Mucosa of descending colon (tissue), 3 donors: Measurements from ENCODE around the gene CHAT. TPM values are rescaled to one million over a fixed set of nuclear protein-coding genes. Genes with fewer than 3 reads are reported as not detected.
A peak's percentile ranks its signal among the peaks of the same experiment; 100 is the strongest.

ENCODE experiments used
- ATAC-seq: fragments of 200-7000 bp; cut with Tn5 transposase; one replicate; pipeline ENCODE4 v1.9.1; 2020; ENCODE audit warnings: mild to moderate bottlenecking, moderate library complexity
- DNase-seq, 3 donors: peaks; one replicate each; pipeline ENCODE4 v3.0.0-alpha.2; 2020
- H3K36me3 ChIP-seq: fragments of 200-600 bp; one replicate; pipeline ENCODE4 v1.8.0; 2021; ENCODE audit warnings: low read depth, mild to moderate bottlenecking
- H3K4me1 ChIP-seq: fragments of 200-600 bp; one replicate; pipeline ENCODE4 v1.8.0; 2021; ENCODE audit warnings: low read depth, mild to moderate bottlenecking
- H3K4me3 ChIP-seq: fragments of 200-600 bp; one replicate; pipeline ENCODE4 v1.8.0; 2021; ENCODE audit warnings: mild to moderate bottlenecking
- H3K9me3 ChIP-seq: fragments of 200-600 bp; one replicate; pipeline ENCODE4 v1.8.0; 2021; ENCODE audit warnings: mild to moderate bottlenecking
- intact Hi-C, 2 donors: fragments of 100-400 bp; cut with DNase I in 1 of 2; cut with micrococcal nuclease in 1 of 2; formaldehyde crosslinking; loops; one replicate each; pipeline versions ENCODE4 v1.11.0 to v1.11.1; 2022; cut with DNase I, micrococcal nuclease
- total RNA-seq, 3 donors: library from RNA; stranded (reverse); fragmentation: NEBNext Ultra II Directional in 2 of 3; extraction: Animal tissue kit (Norgen Biotek cat#: 25700) in 2 of 3; gene quantifications; one replicate each; pipeline versions ENCODE4 v1.2.1 to v1.2.4, GENCODE V29; 2021 to 2023
- TF ChIP-seq, protein P1 (sequence below): fragments of 200-600 bp; IDR thresholded peaks from one replicate; pipeline ENCODE4 v1.8.0; 2022; ENCODE audit warnings: antibody characterized with exemption, mild to moderate bottlenecking
- donor health status: DM: no; HTN: no; CAD: no; lungs with moderate emphysema.
- donor health status: DM: no; HTN: no; CAD: no.
- donor health status: DM: no; HTN: yes; CAD: no.

CHAT gene
- total RNA-seq, 3 donors from 2014 or later = 0.61 to 1.6 (median 0.84) TPM

DNA sequence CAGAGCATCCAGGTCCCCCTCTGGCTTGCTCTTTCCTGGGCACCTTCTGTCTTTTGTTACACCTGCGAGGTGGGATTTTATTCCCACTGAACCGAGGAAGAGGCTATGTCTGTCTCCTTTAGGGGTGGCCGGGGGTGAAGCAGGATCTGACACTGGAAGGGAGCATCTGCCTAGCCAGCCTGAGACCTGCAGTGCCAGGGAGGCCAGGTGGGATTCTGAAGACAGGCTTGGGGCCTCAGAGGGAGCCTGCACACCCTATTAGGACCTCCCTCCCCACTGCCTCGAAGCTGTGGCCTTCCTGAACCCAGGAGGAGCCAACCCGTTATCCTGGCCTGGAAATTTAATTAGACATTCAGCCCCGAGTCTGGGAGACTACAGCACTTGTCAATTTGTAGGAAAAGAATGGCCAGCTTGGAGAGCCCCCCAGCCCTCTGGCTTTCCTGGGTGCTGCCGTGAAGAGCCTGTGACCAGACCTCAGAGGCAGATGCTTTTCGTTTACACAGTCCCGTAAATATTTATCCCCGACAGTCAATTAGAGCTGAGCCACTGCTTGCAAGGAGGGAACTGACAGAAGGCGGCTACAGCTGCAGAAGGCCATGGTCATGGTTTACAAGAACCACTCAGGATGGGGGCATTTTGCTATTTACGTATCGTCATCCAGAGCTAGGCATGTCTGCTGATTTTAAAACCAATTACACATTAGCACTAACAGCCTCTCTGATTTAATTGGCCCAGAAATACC is 19.7 kb downstream of the CHAT start:
- no peaks in the 10 kb centered on the region for H3K4me1 ChIP-seq
- no peak overlapping the region for H3K4me3 ChIP-seq
- intact Hi-C loops = no loop called here
- no peaks in the 10 kb centered on the region for H3K9me3 ChIP-seq
- ATAC-seq = peak; percentile 20
- H3K36me3 ChIP-seq = no peaks in the 10 kb centered on the region
- DNase-seq = no peak
- TF ChIP-seq, protein P1, sequence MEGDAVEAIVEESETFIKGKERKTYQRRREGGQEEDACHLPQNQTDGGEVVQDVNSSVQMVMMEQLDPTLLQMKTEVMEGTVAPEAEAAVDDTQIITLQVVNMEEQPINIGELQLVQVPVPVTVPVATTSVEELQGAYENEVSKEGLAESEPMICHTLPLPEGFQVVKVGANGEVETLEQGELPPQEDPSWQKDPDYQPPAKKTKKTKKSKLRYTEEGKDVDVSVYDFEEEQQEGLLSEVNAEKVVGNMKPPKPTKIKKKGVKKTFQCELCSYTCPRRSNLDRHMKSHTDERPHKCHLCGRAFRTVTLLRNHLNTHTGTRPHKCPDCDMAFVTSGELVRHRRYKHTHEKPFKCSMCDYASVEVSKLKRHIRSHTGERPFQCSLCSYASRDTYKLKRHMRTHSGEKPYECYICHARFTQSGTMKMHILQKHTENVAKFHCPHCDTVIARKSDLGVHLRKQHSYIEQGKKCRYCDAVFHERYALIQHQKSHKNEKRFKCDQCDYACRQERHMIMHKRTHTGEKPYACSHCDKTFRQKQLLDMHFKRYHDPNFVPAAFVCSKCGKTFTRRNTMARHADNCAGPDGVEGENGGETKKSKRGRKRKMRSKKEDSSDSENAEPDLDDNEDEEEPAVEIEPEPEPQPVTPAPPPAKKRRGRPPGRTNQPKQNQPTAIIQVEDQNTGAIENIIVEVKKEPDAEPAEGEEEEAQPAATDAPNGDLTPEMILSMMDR = no peak

DNA sequence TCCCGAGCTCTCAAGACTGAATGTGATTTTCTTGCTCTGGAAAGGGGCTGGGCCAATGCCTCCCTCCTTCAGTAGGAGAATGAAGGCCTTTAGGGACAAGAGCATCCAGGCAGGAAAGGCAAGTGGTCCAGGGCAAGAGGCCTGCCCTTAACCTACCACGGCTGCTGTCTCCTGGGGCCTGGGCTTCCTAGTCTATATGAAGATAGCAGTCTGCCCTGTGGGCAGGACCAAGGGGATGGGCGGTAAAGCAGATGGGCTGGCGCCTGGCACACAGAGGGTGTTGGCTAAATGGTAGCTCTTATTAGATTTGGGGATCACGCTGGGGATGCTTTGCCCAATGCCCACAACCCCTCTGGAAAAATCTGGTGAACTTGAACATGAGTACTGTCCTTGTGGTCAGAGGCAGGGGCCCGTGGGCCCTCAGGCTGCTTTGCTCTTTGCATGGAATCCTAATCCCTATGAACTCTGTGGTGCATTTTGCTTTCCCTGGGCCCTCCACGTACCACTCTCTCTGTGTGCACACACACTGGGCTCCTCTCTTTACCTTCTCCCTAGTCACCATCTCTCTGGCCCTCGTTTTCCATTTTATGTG is 20.3 kb downstream of the CHAT start:
- TF ChIP-seq, protein P1 = no peak
- Histone ChIP-seq H3K9me3 (no peaks in the 10 kb centered on the region), H3K4me1 (no peaks in the 10 kb centered on the region), H3K4me3 (no peak overlapping the region), H3K36me3 (no peaks in the 10 kb centered on the region)
- DNase-seq (no peak), ATAC-seq (no peak)
- intact Hi-C loops = no loop called here

DNA sequence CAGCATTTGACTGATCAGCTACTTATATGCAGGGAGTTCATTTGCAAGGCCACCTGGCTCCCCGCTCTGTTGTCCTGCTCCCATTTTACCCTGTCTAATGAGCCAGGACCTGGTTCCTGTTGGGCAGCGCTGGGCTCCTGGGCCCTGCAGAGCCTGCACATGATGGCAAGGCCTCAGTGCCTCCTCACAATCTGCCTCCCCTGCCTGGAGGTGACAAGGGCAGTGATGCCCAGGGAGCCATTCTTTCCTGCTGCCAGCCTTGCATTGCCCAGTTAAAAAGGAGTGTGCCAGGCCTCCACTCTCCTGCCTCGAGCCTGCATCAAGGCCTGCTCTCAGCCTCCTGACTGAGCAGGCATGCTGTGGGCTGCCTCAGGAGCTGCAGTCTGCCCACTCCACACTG is 28.5 kb downstream of the CHAT start:
- DNase-seq (no peak), ATAC-seq (no peak)
- intact Hi-C loops = no loop called here
- Histone ChIP-seq H3K4me1 (no peaks in the 10 kb centered on the region), H3K36me3 (no peaks in the 10 kb centered on the region), H3K4me3 (no peak overlapping the region), H3K9me3 (no peaks in the 10 kb centered on the region)
- TF ChIP-seq, protein P1 = no peak

DNA sequence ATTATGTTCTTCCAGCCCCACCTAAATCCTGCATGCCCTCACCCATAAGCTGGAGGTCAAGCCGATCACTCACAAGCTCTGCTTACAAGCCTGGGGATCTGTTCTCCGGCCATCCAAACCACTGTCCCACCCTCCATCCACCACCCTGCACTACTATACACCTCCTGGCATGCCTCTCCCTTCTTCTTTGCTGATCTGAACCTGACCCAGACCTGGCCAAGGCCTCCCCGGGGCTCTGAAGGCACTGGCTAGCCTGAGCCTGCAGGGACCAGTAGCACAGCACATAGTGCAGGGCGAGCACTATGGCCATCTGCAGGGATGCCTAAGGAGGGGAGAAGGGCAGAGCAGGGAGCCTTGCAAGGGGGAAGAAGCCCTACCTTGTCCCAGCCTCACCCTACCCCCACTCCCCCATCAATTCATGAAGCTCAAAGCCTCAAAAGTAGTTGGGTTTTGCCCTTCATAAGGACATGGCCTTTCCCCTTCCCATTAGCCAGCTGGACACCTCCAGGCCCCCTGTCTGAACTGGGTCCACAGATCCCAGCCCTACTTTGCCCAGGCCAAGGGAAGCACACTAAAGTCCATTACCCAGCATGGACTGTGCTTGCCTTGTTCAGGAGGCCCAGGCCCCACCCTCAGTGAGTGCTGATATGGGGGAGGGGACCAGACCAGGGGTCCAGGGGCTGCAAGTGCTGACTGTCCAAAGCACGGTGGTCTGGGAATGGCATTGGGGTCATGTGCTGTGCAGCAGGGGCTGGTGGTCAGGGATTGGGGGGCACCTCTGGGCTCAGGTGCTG is 29.6 kb downstream of the CHAT start:
- intact Hi-C loops = no loop called here
- H3K36me3 ChIP-seq = no peaks in the 10 kb centered on the region
- no peak overlapping the region for H3K4me3 ChIP-seq
- TF ChIP-seq, protein P1 = no peak
- H3K9me3 ChIP-seq = no peaks in the 10 kb centered on the region
- DNase-seq (no peak), ATAC-seq (no peak)
- no peaks in the 10 kb centered on the region for H3K4me1 ChIP-seq

DNA sequence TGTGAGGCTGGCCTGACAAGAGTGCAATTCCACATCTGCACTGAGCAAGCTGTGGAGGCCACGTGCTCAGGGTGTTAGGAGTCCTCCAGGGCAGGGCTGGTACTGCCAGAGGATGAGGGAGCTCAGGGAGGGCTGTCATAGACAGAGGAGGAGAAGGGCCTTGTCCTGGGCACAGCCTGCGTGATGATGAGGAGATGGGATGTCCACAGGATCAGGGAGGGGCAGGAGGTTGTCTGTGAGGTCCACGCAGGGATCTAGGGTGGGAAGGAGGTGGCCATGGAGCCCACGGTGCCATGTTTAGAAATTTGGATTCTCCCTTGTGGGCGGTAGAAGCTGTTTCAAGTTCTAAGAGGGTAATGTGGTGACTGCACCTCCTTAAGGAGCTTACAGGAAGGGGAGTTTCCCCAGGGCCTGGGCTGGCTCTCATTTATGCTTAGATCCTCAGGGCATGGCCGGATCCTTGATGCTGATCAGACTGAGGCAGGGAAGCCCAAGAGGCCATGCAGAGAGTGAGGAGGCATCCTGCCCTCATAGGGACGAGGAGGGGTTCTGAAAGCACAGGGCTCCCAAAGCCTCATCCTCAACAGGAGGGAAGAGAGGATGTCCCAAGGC is 30.3 kb downstream of the CHAT start:
- TF ChIP-seq, protein P1 = no peak
- no peak overlapping the region for H3K4me3 ChIP-seq
- no peaks in the 10 kb centered on the region for H3K9me3 ChIP-seq
- no peak for ATAC-seq
- intact Hi-C loops = no loop called here
- no peaks in the 10 kb centered on the region for H3K4me1 ChIP-seq
- no peak for DNase-seq
- H3K36me3 ChIP-seq = no peaks in the 10 kb centered on the region
